Spleen (tissue), 7 donors: ENCODE data around the gene TRIM2.

Source experiments
- CTCF ChIP-seq, 11 experiments: fragments of 200-600 bp in 7 of 11; fragments of 450-650 bp in 4 of 11; sonication (generic) in 4 of 11; IDR thresholded peaks in 8 of 11; conservative IDR thresholded peaks in 3 of 11; 1 replicate in 7 of 11; 2 replicates in 4 of 11; pipeline versions ENCODE4 v1.4.0 to v1.8.0; 2016 to 2021; ENCODE audit warnings: antibody characterized with exemption in 11 of 11, inconsistent platforms in 4 of 11, mild to moderate bottlenecking in 1 of 11
- POLR2A ChIP-seq, 3 donors: fragments of 450-650 bp; IDR thresholded peaks; one replicate each; pipeline ENCODE4 v1.5.1; 2017; ENCODE audit warnings: antibody characterized with exemption in 3 of 3, mild to moderate bottlenecking in 1 of 3
- donor health status: DM: no; HTN: no; CAD: no; lungs with moderate emphysema.
- donor health status: DM: no; HTN: no; CAD: no.
- donor health status: DM: no; HTN: no; CAD: no.

- TF ChIP-seq CTCF (IDR thresholded peaks at IDR 0.05 in 8 of 11, conservative IDR thresholded peaks at IDR 0.05 in 3 of 11) = no peak
- TF ChIP-seq POLR2A (IDR thresholded peaks at IDR 0.05) = no peak
These were observed 62.7 kb downstream of the TRIM2 start for GRCh38 chr4:153266988-153267387.
